ENCODE measurements around the gene CMKLR1.

CMKLR1 gene

DNA sequence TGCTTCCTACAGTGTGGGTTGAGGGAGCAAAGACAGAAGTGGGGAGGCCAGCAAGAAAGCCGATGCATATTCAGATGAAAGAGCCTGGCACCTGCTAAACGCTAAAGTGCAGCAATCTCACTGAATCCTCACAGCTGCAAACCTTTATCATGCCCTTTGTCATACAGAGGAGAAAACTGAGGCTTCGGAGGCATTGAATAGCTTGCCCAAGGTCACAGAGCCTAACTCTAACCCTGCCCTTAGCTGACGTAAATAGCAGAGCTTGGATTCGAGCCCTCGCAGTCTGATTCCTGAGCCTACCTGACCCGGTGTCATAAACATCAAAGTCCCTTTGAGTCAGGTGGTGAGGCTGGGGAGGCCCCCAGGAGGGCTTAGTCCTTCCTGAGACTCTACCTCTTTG is 54.9 kb downstream of the CMKLR1 start:
- DNase-seq: no peak
- in situ Hi-C loops (cut with HindIII; ENCODE audit: low pct_ligation_motif_present, low pct_unique_long_range_greater_than_20kb, low sequenced_read_pairs): no loop called here

DNA sequence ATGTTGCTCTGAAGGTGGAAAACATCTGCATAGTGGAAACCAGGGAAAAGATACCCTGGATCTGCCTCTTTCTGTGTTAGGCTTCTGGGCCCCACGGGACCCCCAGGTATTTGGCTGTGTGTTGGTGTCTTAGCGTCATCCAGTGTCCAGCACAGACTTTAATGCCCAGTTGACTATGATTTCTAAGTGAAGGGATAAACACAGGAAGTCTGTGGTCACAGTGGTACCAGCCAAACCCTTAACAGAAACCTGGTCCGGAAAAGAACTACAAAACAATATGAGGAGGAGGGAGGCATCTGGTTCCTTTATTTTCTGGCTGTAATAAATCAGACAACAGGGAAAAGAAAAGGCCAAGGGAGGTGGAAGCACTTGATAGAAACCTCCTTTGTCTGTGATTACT is 56.4 kb downstream of the CMKLR1 start:
- no peak for DNase-seq
- in situ Hi-C loops (cut with HindIII; ENCODE audit: low pct_ligation_motif_present, low pct_unique_long_range_greater_than_20kb, low sequenced_read_pairs): no loop called here

DNA sequence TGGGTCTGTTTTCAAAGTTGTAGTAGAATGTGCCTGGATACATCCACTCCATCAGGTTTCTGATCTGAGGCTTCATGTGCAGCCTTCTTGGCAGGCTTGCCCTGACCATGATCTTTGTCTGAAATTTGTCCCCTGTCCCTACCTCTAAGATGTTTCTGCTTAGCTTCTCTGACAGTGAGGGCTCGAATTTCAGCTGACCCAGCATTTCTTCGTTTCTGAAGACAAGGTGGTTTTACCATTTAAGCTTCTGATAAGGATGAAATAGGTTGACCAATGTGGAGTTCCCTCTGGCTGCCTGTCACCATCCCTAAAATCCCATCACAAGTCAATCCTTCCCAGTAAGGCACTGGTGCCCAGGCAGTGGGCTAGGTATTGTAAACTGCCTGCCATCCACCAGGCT is 57.0 kb downstream of the CMKLR1 start:
- in situ Hi-C loops (cut with HindIII; ENCODE audit: low pct_ligation_motif_present, low pct_unique_long_range_greater_than_20kb, low sequenced_read_pairs): no loop called here
- no peak for DNase-seq

DNA sequence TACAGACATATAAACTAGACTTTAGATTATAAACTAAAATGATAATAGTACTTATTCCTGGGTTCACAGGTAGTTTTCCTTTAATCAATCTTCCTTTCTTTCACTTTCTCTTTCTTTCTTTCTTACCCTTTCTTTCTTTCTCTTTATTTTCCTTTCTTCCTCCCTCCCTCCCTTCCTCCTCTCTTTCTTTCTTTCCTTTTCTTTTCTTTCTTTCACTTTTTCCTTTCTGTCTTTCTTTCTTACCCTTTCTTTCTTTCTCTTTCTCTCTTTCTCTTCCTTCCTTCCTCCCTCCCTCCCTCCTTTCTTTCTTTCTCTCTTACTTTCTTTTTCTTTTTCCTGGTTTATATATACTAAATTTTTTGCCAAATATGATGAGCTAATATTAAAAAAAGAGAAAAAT is 61.5 kb downstream of the CMKLR1 start:
- no peak for DNase-seq
- in situ Hi-C loops (cut with HindIII; ENCODE audit: low pct_ligation_motif_present, low pct_unique_long_range_greater_than_20kb, low sequenced_read_pairs): no loop called here

DNA sequence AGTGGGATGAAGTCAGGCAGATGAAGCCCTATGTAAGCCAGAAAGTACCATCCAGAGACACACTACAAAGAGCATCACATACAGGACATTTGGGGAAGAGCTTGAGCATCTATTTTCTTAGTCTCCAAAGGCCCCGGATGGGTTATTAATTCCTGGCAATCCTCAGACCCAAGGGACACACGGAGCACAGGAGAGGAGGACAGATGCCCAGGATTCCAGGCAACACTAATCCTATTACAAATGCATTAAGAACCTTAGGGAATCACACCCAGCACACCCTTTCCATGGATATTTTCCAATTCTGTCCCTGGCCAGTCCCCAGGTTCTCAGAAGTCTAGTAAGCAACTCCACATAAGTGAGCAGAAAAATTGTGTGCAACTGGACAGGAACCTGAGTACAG is 65.9 kb downstream of the CMKLR1 start:
- in situ Hi-C loops (cut with HindIII; ENCODE audit: low pct_ligation_motif_present, low pct_unique_long_range_greater_than_20kb, low sequenced_read_pairs): no loop called here
- DNase-seq: no peak

DNA sequence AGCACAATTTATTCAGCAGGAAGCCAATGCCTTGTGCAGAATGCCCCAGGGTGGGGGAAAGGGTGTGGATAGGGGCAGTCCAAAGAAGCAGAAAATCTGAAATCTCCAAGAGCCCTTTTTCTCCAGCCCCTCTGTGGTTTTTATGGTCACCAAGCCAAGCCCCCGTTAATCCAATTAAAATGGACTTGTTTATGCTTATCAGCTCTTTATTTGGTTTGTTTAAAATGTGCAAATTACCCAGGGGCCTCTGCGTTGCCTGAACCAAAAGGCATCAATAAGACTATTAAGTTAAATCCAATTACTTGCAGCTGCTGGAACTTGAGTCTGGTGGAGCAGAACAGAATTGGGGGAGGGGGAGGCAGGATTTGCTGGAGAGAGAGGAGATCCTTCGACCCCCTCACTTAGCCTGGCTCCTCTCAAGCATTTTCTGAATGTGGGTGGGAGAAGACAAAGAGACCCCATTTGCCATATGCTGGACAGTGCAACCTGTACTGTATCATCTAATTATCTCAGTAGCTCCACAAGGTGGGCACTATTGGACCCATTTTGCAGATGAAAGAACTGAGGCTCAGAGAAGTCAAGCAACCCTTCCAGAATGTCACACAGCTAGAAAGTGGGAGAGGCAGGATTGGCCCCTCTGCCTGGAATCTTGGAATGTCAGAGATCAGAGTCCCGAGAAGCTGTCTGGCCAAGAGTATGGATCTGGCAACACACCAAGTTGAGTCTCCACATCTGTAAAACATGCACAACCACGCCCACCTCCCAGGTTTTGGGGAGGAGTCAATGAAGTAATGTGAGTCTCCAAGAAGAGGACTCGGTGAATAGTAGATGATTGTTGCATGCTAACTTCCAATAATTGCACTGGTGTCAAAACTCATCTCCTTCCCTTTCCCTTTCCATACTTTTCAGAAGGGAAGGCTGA is 66.9 kb downstream of the CMKLR1 start:
- no peak for DNase-seq
- in situ Hi-C loops (cut with HindIII; ENCODE audit: low pct_ligation_motif_present, low pct_unique_long_range_greater_than_20kb, low sequenced_read_pairs): no loop called here

DNA sequence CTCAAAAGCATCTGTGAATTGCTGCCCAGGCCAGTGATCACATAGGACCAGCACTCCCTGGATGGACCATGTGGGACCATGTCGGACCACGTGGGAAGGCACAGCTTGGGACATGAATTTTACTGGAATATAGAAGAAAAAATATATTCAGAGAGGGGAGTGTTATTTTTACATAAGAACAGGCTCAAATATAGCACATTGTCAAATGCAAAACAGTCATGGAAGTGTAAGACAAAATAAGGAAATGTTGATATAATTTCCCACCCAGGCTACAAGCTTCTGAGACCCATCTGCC is 68.3 kb downstream of the CMKLR1 start:
- in situ Hi-C loops (cut with HindIII; ENCODE audit: low pct_ligation_motif_present, low pct_unique_long_range_greater_than_20kb, low sequenced_read_pairs): no loop called here
- DNase-seq: no peak

DNA sequence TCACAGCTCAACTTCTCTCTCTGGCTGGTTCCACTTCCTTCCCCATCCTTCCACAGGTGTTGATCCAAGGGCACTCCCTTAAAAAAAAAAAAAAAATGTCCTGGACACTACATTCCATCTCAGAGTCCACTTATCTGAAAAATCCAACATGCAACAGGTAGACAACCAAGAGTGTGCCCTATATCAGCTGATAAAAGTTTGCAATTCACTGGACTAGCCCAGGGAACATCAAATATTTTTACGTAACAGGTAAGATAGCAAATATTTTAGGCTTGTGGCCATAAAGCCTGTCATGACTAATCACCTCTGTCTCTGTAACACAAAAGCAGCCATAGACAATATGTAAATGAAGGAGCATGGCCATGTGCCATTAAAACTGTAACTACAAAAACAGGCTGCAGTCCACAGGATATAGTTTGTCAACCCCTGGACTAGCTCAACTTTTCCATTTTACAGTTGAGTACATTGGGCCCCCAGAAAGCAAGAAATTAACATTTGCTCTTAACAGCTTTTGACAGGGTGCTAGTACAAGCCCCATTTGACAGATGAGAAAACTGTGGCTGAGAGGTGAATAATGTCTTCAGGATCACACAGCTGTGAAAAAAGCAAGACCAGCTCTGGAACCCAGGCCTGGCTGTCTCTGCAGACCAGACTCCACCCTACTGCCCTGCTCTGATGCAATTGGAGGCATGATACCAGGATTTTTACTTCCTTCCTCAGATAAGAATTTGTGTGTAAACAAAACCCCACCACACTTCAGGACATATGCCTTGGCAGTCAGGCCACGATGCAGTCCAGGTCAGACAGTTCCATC is 68.9 kb downstream of the CMKLR1 start:
- no peak for DNase-seq
- in situ Hi-C loops (cut with HindIII; ENCODE audit: low pct_ligation_motif_present, low pct_unique_long_range_greater_than_20kb, low sequenced_read_pairs): no loop called here

DNA sequence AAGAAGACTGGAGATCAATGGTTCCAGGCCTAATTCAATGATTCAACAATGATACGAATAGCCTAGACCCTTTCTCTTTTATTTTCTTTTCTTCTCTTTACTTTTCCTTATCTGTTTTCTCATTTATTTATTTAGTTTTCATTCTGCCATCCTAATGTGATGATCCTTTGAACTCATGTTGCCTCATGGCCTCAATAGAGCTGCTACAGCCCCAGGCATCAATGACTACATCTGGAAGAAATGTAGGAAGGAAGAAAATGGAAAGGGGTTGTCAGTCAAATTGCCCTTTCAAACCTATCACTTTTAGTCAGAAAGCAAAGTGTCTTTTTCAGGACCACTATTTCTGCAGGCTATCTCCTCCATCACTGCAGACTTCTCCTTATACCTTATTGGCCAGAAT is 69.9 kb downstream of the CMKLR1 start:
- DNase-seq: no peak
- in situ Hi-C loops (cut with HindIII; ENCODE audit: low pct_ligation_motif_present, low pct_unique_long_range_greater_than_20kb, low sequenced_read_pairs): no loop called here

DNA sequence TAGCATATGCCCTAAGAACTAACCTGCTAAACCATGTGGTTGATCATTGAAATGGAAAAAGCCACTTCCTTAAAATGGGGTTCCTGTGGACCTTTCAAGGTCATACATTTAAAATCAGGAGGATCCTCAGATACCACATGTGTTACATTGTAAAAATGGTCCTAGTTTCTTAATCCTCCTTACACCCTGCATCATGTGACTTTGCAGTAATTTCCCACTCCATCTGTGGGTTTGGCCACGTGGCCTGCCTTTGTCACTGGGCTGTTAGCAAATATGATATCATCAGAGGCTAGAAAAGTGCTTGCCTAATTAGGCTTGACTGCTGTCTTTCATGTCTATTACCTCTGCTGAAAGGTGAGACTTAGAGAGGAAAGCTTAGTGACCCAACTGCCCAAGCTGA is 70.7 kb downstream of the CMKLR1 start:
- in situ Hi-C loops (cut with HindIII; ENCODE audit: low pct_ligation_motif_present, low pct_unique_long_range_greater_than_20kb, low sequenced_read_pairs): no loop called here
- no peak for DNase-seq

DNA sequence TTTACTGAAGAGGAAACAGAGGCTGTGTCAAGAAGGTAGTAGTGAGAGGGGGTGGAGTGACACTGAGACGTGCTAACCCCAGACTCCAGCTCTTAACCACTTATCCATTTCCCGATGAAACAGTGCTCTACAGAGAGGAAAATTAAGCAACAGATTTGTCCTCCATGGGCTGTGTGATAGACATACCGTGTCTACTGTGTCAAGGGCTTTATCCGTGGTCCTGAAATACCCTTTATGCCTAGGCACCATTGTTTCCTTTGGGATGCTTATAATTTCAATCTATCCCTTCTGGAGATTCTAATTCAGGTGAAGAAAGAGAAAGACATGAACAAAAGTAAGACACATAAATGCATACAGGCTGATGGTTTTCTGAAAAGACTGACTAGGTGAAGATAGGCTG is 71.7 kb downstream of the CMKLR1 start:
- DNase-seq: no peak
- in situ Hi-C loops (cut with HindIII; ENCODE audit: low pct_ligation_motif_present, low pct_unique_long_range_greater_than_20kb, low sequenced_read_pairs): no loop called here

DNA sequence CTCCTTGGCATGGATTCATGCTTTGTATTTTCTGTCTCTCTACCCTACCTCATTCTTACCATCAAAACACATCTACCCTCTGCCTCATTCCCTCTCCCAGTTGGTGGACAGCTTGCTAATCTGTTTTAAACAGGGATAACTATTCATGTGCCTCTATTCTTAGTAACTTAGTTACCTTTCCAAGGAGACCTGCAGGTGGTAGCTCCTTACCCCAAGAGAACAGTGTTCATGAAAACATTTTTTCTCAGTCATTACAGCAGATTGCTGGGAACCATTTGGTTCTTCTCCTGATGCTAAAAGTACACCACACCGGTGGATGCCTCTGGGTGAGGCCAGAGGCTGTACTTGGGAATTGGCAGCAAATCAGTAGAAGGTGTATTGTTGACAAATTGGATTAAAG is 73.0 kb downstream of the CMKLR1 start:
- in situ Hi-C loops (cut with HindIII; ENCODE audit: low pct_ligation_motif_present, low pct_unique_long_range_greater_than_20kb, low sequenced_read_pairs): no loop called here
- DNase-seq: no peak

DNA sequence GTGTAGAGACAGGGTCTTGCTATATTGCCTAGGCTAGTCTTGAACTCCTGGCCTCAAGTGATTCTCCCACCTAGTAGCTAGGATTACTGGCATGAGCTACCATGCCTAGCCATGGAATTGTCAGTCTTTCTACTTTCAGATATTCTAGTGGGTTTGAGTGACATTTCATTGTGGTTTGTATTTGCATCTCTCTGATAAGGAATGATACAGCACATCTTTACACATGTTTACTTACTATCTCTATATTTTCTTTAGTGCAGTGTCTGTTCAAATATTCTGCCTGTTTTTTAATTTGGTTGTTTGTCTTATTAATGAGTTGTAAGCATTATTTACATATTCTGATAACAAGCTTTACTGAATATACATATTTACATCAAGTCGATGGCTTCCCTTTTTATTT is 73.6 kb downstream of the CMKLR1 start:
- in situ Hi-C loops (cut with HindIII; ENCODE audit: low pct_ligation_motif_present, low pct_unique_long_range_greater_than_20kb, low sequenced_read_pairs): no loop called here
- DNase-seq: no peak

DNA sequence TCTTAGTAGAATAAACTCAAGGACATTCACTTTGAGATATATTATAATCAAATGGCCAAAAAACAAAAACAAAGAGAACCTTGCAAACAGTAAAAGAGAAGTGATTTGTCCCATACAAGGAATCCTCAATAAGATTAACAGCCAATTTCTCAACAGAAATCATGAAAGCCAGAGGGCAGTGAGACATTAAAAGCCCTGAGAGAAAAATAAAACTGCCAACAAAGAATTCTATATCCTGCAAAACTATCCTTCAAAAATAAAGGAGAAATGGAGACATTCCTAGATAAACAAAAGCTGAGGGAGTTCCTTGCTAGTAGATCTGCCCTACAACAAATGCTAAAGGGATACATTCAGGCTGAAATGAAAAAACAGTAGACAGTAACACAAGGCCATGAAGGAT is 78.1 kb downstream of the CMKLR1 start:
- no peak for DNase-seq
- in situ Hi-C loops (cut with HindIII; ENCODE audit: low pct_ligation_motif_present, low pct_unique_long_range_greater_than_20kb, low sequenced_read_pairs): no loop called here

DNA sequence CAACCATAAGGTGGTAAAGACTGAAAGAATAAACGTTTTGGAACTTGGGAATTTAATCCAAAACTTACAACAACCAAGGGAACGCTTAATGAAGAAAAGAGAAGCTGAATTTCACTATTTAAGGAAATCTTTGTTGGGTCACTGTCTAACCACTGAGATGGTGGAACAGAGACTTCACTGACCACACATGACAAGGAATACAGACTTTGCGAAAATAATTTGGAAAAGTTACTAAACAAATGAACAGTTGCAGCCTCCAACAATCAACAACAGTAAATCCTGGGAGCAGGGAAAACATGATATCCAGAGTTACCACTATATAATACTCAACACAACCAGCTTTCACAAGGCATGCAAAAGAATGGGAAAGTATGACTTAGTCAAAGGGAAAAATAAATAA is 79.1 kb downstream of the CMKLR1 start:
- in situ Hi-C loops (cut with HindIII; ENCODE audit: low pct_ligation_motif_present, low pct_unique_long_range_greater_than_20kb, low sequenced_read_pairs): no loop called here
- no peak for DNase-seq

DNA sequence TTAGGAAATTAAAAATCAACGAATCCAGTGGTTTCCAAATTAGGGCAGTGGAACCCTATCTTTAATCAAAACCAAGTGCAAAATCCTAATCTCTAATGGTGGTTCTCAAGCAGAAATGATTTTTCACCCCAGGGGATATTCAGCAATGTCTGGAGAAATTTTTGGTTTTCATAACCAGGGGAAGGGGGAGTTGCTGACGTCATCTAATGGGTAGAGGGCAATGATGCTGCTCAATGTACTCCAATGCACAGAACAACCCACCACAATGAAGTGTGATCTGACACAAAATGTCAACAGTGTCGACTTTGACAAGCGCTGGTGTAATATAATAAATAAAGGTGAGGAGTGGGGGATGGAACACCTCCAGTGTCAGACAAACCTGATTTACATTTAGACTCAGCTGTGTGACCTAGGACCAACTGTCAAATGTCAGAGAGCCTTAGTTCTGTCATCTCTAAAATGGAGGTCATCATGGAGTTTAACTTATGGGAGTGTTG is 81.5 kb downstream of the CMKLR1 start:
- in situ Hi-C loops (cut with HindIII; ENCODE audit: low pct_ligation_motif_present, low pct_unique_long_range_greater_than_20kb, low sequenced_read_pairs): no loop called here
- no peak for DNase-seq

DNA sequence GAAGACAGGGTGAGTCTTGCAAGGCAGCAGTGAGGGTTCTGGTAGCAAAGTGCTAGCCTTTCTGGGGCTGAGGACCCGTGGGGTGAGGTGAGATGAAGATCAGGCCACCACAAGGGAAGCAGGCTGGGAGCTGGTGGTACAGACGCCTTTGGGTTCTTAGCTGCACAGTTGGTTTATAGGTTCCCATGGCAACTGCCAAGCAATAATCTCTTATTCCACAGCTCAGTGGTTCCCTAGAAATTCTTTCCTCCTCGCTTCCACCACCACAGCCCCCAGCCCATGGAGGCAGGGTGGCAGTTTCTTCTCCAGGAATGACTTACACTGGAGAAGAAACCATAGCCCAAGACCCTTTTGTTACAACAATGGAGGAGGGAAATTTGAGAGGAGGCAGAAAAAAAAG is 82.1 kb downstream of the CMKLR1 start:
- DNase-seq: no peak
- in situ Hi-C loops (cut with HindIII; ENCODE audit: low pct_ligation_motif_present, low pct_unique_long_range_greater_than_20kb, low sequenced_read_pairs): no loop called here

DNA sequence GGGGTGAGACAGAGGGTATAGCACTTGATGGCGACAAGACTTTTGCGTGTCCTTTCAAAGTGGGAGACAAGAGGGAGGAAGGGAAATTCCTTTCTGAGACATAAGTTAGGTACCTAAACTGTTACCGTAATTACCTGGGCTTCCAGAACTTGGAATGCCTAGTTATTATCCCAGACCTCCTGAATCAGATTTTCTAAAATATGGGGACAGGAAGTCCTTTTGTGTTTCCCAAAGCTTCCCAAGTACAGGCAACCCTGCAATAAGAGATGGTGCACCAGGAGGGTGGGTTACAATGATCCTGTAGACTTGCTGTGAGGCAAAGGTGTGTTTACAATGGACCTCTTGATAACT is 83.9 kb downstream of the CMKLR1 start:
- in situ Hi-C loops (cut with HindIII; ENCODE audit: low pct_ligation_motif_present, low pct_unique_long_range_greater_than_20kb, low sequenced_read_pairs): no loop called here
- DNase-seq: no peak

DNA sequence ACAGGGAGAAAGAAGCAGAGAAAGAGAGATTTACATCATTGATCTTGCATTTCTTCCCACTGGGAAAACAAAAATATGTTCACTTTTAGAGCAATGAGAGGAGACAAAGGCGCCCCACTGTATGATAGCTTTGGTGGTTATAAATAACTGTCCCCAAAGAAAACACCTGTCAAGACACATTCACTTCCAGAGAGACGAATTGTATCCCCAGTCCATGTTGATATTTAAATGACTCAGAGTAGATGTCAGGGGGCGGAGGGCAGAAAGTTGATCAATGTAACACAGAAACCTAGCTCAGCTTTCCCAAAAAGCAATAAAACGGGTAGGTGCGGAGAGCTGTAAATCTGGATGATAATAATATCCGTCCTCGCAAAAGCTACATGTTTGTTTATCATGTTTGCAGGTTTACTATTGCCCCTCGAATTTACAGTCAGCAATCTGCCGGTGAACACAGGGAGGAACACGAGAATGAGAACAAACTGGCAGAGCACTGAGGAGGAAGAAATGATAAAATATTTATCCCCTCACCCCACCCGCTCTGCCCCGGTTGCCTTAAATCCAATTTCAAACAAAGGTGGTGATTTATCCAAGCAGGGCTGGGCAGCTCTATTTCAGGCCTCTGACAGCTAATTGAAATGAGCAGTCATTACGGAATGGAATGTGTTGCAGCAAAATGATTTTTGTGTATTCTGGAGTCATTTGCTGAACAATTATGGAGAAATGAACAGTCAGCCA is 84.4 kb downstream of the CMKLR1 start:
- in situ Hi-C loops (cut with HindIII; ENCODE audit: low pct_ligation_motif_present, low pct_unique_long_range_greater_than_20kb, low sequenced_read_pairs): no loop called here

More for the DNA sequence above, 84.4 kb downstream of the CMKLR1 start:
- DNase-seq: no peak
